Measurements from ENCODE around the gene FRMD4A. TPM values are rescaled to one million over a fixed set of nuclear protein-coding genes. Genes with fewer than 3 reads are reported as not detected.

The FRMD4A gene
- polyA plus RNA-seq, 1 donor (not counting 4 experiments of a cell fraction or from before 2014, with no cell fraction given): 12.9 TPM

- Histone ChIP-seq H3K27me3 (ENCODE audit: control insufficient read depth, extremely low read depth, insufficient read depth, low read length) (peaks cover 4% of the 10 kb centered on the region), H3K9me3 (ENCODE audit: control insufficient read depth, low read depth, low read length) (no peaks in the 10 kb centered on the region), H4K20me1 (ENCODE audit: control insufficient read depth, extremely low read depth, insufficient read depth, low read length) (no peaks in the 10 kb centered on the region), H3K36me3 (ENCODE audit: control insufficient read depth in 2 of 2, extremely low read depth in 1 of 2, insufficient read depth in 2 of 2, low read length in 2 of 2) (no peaks in the 10 kb centered on the region), H3K9ac (ENCODE audit: control insufficient read depth, extremely low read depth, insufficient read depth, low read length) (no peak overlapping the region), H3K27ac (ENCODE audit: control insufficient read depth, insufficient read depth, low read length) (no peak overlapping the region), H3K4me2 (ENCODE audit: control insufficient read depth, extremely low read depth, insufficient read depth, low read depth, low read length) (no peak overlapping the region), H3K4me1 (ENCODE audit: control insufficient read depth, extremely low read depth, insufficient read depth, low read length) (no peaks in the 10 kb centered on the region), H2AFZ (ENCODE audit: control insufficient read depth, low read length) (no peak overlapping the region), H3K4me3 (ENCODE audit: control insufficient read depth in 2 of 3, extremely low read depth in 1 of 3, insufficient read depth in 2 of 3, low read depth in 1 of 3, low read length in 3 of 3) (no peak overlapping the region), H3K79me2 (ENCODE audit: control insufficient read depth, insufficient read depth, low read length) (no peaks in the 10 kb centered on the region), H3K9me1 (ENCODE audit: control insufficient read depth, extremely low read depth, insufficient read depth, low read length) (no peaks in the 10 kb centered on the region)
- FAIRE-seq (no peak), DNase-seq (ENCODE audit: low read depth, low spot score) (no peak)
- dilution Hi-C loops (cut with MboI; ENCODE audit: extremely low pct_ligation_motif_present, low sequenced_read_pairs): no loop called here
- TF ChIP-seq, protein P1, sequence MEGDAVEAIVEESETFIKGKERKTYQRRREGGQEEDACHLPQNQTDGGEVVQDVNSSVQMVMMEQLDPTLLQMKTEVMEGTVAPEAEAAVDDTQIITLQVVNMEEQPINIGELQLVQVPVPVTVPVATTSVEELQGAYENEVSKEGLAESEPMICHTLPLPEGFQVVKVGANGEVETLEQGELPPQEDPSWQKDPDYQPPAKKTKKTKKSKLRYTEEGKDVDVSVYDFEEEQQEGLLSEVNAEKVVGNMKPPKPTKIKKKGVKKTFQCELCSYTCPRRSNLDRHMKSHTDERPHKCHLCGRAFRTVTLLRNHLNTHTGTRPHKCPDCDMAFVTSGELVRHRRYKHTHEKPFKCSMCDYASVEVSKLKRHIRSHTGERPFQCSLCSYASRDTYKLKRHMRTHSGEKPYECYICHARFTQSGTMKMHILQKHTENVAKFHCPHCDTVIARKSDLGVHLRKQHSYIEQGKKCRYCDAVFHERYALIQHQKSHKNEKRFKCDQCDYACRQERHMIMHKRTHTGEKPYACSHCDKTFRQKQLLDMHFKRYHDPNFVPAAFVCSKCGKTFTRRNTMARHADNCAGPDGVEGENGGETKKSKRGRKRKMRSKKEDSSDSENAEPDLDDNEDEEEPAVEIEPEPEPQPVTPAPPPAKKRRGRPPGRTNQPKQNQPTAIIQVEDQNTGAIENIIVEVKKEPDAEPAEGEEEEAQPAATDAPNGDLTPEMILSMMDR (optimal IDR thresholded peaks at IDR 0.05 in 1 of 3, IDR thresholded peaks at IDR 0.05 in 1 of 3, conservative IDR thresholded peaks at IDR 0.05 in 1 of 3; ENCODE audit: extremely low read depth in 1 of 3, insufficient read depth in 2 of 3, low read length in 3 of 3): no peak
- TF ChIP-seq EZH2 (IDR thresholded peaks at IDR 0.05; ENCODE audit: low read length): no peak
Observed at GRCh38 chr10:14270370-14270769, 60.4 kb downstream of the FRMD4A start.

- peaks cover 13% of the 10 kb centered on the region for H3K27me3 ChIP-seq (ENCODE audit: control insufficient read depth, extremely low read depth, insufficient read depth, low read length)
- H3K9me3 ChIP-seq (ENCODE audit: control insufficient read depth, low read depth, low read length): no peaks in the 10 kb centered on the region
- H3K36me3 ChIP-seq (ENCODE audit: control insufficient read depth in 2 of 2, extremely low read depth in 1 of 2, insufficient read depth in 2 of 2, low read length in 2 of 2): no peaks in the 10 kb centered on the region
- no peaks in the 10 kb centered on the region for H3K9me1 ChIP-seq (ENCODE audit: control insufficient read depth, extremely low read depth, insufficient read depth, low read length)
- dilution Hi-C loops (cut with MboI; ENCODE audit: extremely low pct_ligation_motif_present, low sequenced_read_pairs): no loop called here
- H2AFZ ChIP-seq (ENCODE audit: control insufficient read depth, low read length): no peak overlapping the region
- H4K20me1 ChIP-seq (ENCODE audit: control insufficient read depth, extremely low read depth, insufficient read depth, low read length): no peaks in the 10 kb centered on the region
- FAIRE-seq (no peak), DNase-seq (ENCODE audit: low read depth, low spot score) (no peak)
- TF ChIP-seq, protein P1 (optimal IDR thresholded peaks at IDR 0.05 in 1 of 3, IDR thresholded peaks at IDR 0.05 in 1 of 3, conservative IDR thresholded peaks at IDR 0.05 in 1 of 3; ENCODE audit: extremely low read depth in 1 of 3, insufficient read depth in 2 of 3, low read length in 3 of 3): no peak
- TF ChIP-seq EZH2 (IDR thresholded peaks at IDR 0.05; ENCODE audit: low read length): no peak
- H3K4me2 ChIP-seq (ENCODE audit: control insufficient read depth, extremely low read depth, insufficient read depth, low read depth, low read length): no peak overlapping the region
- H3K9ac ChIP-seq (ENCODE audit: control insufficient read depth, extremely low read depth, insufficient read depth, low read length): no peak overlapping the region
- no peaks in the 10 kb centered on the region for H3K4me1 ChIP-seq (ENCODE audit: control insufficient read depth, extremely low read depth, insufficient read depth, low read length)
- H3K79me2 ChIP-seq (ENCODE audit: control insufficient read depth, insufficient read depth, low read length): no peaks in the 10 kb centered on the region
- no peak overlapping the region for H3K27ac ChIP-seq (ENCODE audit: control insufficient read depth, insufficient read depth, low read length)
- no peak overlapping the region for H3K4me3 ChIP-seq (ENCODE audit: control insufficient read depth in 2 of 3, extremely low read depth in 1 of 3, insufficient read depth in 2 of 3, low read depth in 1 of 3, low read length in 3 of 3)
Observed at GRCh38 chr10:14265709-14266108, 65.0 kb downstream of the FRMD4A start.
